GM19397 (cell line): ENCODE measurements around the gene NOS1.

Experiments used
- ATAC-seq: cut with Tn5 transposase; IDR thresholded peaks from one replicate; pipeline ENCODE4 v1.9.1; 2021; ENCODE audit warnings: mild to moderate bottlenecking, moderate library complexity; ENCODE audit not compliant: unreplicated experiment

Gene NOS1

GRCh38 chr12:117331691-117332090 is 29.7 kb downstream of the NOS1 start:
- ATAC-seq, result no peak

- no peak for ATAC-seq
Observed at GRCh38 chr12:117330441-117331113, 30.8 kb downstream of the NOS1 start.

- no peak for ATAC-seq
Observed at GRCh38 chr12:117329756-117330155, 31.7 kb downstream of the NOS1 start.

- no peak for ATAC-seq
Observed at GRCh38 chr12:117328556-117329100, 32.8 kb downstream of the NOS1 start.

- no peak for ATAC-seq
Observed at GRCh38 chr12:117322428-117322827, 39.0 kb downstream of the NOS1 start.

GRCh38 chr12:117321572-117321971 is 39.9 kb downstream of the NOS1 start:
- no peak for ATAC-seq

- ATAC-seq, result no peak
Observed at GRCh38 chr12:117318591-117318990, 42.8 kb downstream of the NOS1 start.

- no peak for ATAC-seq
Observed at GRCh38 chr12:117316336-117316735, 45.1 kb downstream of the NOS1 start.

- no peak for ATAC-seq
Observed at GRCh38 chr12:117313926-117314325, 47.5 kb downstream of the NOS1 start.

- ATAC-seq, result no peak
Observed at GRCh38 chr12:117312770-117313169, 48.7 kb downstream of the NOS1 start.

- no peak for ATAC-seq
Observed at GRCh38 chr12:117309276-117309925, 52.0 kb downstream of the NOS1 start.

- no peak for ATAC-seq
Observed at GRCh38 chr12:117300174-117300573, 61.3 kb downstream of the NOS1 start.

- ATAC-seq, result no peak
Observed at GRCh38 chr12:117298648-117299225, 62.7 kb downstream of the NOS1 start.

GRCh38 chr12:117298191-117298590 is 63.2 kb downstream of the NOS1 start:
- no peak for ATAC-seq

GRCh38 chr12:117294189-117294603 is 67.2 kb downstream of the NOS1 start:
- no peak for ATAC-seq

- no peak for ATAC-seq
Observed at GRCh38 chr12:117293510-117293909, 67.9 kb downstream of the NOS1 start.

GRCh38 chr12:117292688-117293087 is 68.7 kb downstream of the NOS1 start:
- no peak for ATAC-seq

GRCh38 chr12:117284140-117284539 is 77.3 kb downstream of the NOS1 start:
- no peak for ATAC-seq

GRCh38 chr12:117282490-117282889 is 78.9 kb downstream of the NOS1 start:
- ATAC-seq, result no peak

GRCh38 chr12:117280019-117280680 is 81.3 kb downstream of the NOS1 start:
- ATAC-seq, result no peak

GRCh38 chr12:117279606-117280005 is 81.8 kb downstream of the NOS1 start:
- no peak for ATAC-seq
